Caki2 (cell line): ENCODE data around the gene INO80E. TPM values are rescaled to one million over a fixed set of nuclear protein-coding genes. Genes with fewer than 3 reads are reported as not detected.
A peak's percentile ranks its signal among the peaks of the same experiment; 100 is the strongest.

ENCODE experiments used
- DNase-seq: peaks from one replicate; pipeline ENCODE4 v3.0.0-alpha.2; 2015; ENCODE audit warnings: low read depth
- in situ Hi-C: cut with HindIII; loops from 2 replicates; pipeline ENCODE4 v1.10.0; 2016; ENCODE audit warnings: low sequenced_read_pairs, low pct_unique_long_range_greater_than_20kb, mixed read lengths
- total RNA-seq: library from RNA; depleted of rRNA; stranded (reverse); fragments of >200 nt; shearing (Covaris generic); gene quantifications from 2 replicates; pipeline ENCODE4 v1.2.3, GENCODE V29; 2014; ENCODE audit warnings: low replicate concordance; rRNA removed

Gene INO80E
- total RNA-seq, 1 experiment from 2014 or later, result 131 TPM

- in situ Hi-C loops, result no loop called here
- DNase-seq, result no peak
These were observed 55.5 kb downstream of the INO80E start for GRCh38 chr16:30051518-30051917.

- DNase-seq, result peak; percentile 95
- in situ Hi-C loops, result no loop called here
These were observed 56.8 kb downstream of the INO80E start for GRCh38 chr16:30052671-30053372.

GRCh38 chr16:30053376-30054015, 57.5 kb downstream of the INO80E start:
- in situ Hi-C loops, result no loop called here
- no peak for DNase-seq

GRCh38 chr16:30054451-30054850, 58.4 kb downstream of the INO80E start:
- in situ Hi-C loops, result no loop called here
- DNase-seq, result no peak

GRCh38 chr16:30054959-30055553, 59.0 kb downstream of the INO80E start:
- in situ Hi-C loops, result no loop called here
- no peak for DNase-seq

Other genes starting within 250 kb of the INO80E start
- not detected in 2 replicates for gene ZG16, start 218.0 kb upstream of the INO80E start, total RNA-seq
- 168 and 188 TPM in 2 replicates for gene KIF22, start 205.5 kb upstream of the INO80E start, total RNA-seq
- gene MAZ, start 189.7 kb upstream of the INO80E start, total RNA-seq, result 339 and 403 TPM in 2 replicates
- not detected in 2 replicates for gene PRRT2, start 184.0 kb upstream of the INO80E start, total RNA-seq
- 117 and 122 TPM in 2 replicates for gene PAGR1, start 180.1 kb upstream of the INO80E start, total RNA-seq
- gene MVP, start 175.8 kb upstream of the INO80E start, total RNA-seq, result 282 and 291 TPM in 2 replicates
- 92.6 and 130 TPM in 2 replicates for gene CDIPT, start 133.0 kb upstream of the INO80E start, total RNA-seq
- gene SEZ6L2, start 96.7 kb upstream of the INO80E start, total RNA-seq, result 50.1 and 68.9 TPM in 2 replicates
- gene ASPHD1, start 95.8 kb upstream of the INO80E start, total RNA-seq, result 53.6 and 71.5 TPM in 2 replicates
- gene KCTD13, start 70.0 kb upstream of the INO80E start, total RNA-seq, result 9.8 and 29.1 TPM in 2 replicates
- 129 and 252 TPM in 2 replicates for gene TMEM219, start 34.2 kb upstream of the INO80E start, total RNA-seq
- gene TAOK2, start 22.4 kb upstream of the INO80E start, total RNA-seq, result 57.0 and 75.8 TPM in 2 replicates
- gene HIRIP3, start 624 bp upstream of the INO80E start, total RNA-seq, result 8.2 and 21.6 TPM in 2 replicates
- 1.2 and 1.7 TPM in 2 replicates for gene DOC2A, start 14.8 kb downstream of the INO80E start, total RNA-seq
- not detected in 2 replicates for gene C16orf92, start 27.0 kb downstream of the INO80E start, total RNA-seq
- 1.4 and 3.4 TPM in 2 replicates for gene TLCD3B, start 35.0 kb downstream of the INO80E start, total RNA-seq
- 1,849 and 1,917 TPM in 2 replicates for gene ALDOA, start 69.5 kb downstream of the INO80E start, total RNA-seq
- gene PPP4C, start 79.8 kb downstream of the INO80E start, total RNA-seq, result 228 and 297 TPM in 2 replicates
- gene TBX6, start 95.7 kb downstream of the INO80E start, total RNA-seq, result 0.24 TPM in 1 of 2 replicates, not detected in the other
- gene YPEL3, start 100.0 kb downstream of the INO80E start, total RNA-seq, result 6.3 and 10.5 TPM in 2 replicates
- not detected in 2 replicates for gene GDPD3, start 117.3 kb downstream of the INO80E start, total RNA-seq
- gene MAPK3, start 127.0 kb downstream of the INO80E start, total RNA-seq, result 36.2 and 81.1 TPM in 2 replicates
- gene CORO1A, start 187.4 kb downstream of the INO80E start, total RNA-seq, result 0.41 and 2.3 TPM in 2 replicates
- gene BOLA2B, start 197.4 kb downstream of the INO80E start, total RNA-seq, result 234 and 384 TPM in 2 replicates
- gene SLX1A, start 197.6 kb downstream of the INO80E start, total RNA-seq, result 9.5 and 53.4 TPM in 2 replicates
- 9.4 TPM in 1 of 2 replicates, not detected in the other for gene SULT1A3, start 203.0 kb downstream of the INO80E start, total RNA-seq